HG03571 (cell line): ENCODE results near the gene GRID2IP.

Source experiments
- ATAC-seq: cut with Tn5 transposase; IDR thresholded peaks from one replicate; pipeline ENCODE4 v1.9.1; 2021; ENCODE audit not compliant: unreplicated experiment

GRID2IP gene

GRCh38 chr7:6563936-6564770 lies 12.9 kb upstream of the GRID2IP start:
- ATAC-seq, result no peak

- no peak for ATAC-seq
Measured at GRCh38 chr7:6562106-6562505, 10.8 kb upstream of the GRID2IP start.

- ATAC-seq, result no peak
Measured at GRCh38 chr7:6559896-6560295, 8.6 kb upstream of the GRID2IP start.

GRCh38 chr7:6558837-6559236 lies 7.6 kb upstream of the GRID2IP start:
- no peak for ATAC-seq

GRCh38 chr7:6556196-6556595 lies 4.9 kb upstream of the GRID2IP start:
- ATAC-seq, result no peak

- ATAC-seq, result no peak
Measured at GRCh38 chr7:6554848-6555247, 3.6 kb upstream of the GRID2IP start.

- no peak for ATAC-seq
Measured at GRCh38 chr7:6553448-6554044, 2.3 kb upstream of the GRID2IP start.

- no peak for ATAC-seq
Measured at GRCh38 chr7:6547400-6547799, 3.9 kb downstream of the GRID2IP start.

GRCh38 chr7:6546498-6547251 lies 4.6 kb downstream of the GRID2IP start:
- no peak for ATAC-seq

- ATAC-seq, result no peak
Measured at GRCh38 chr7:6545398-6546126, 5.7 kb downstream of the GRID2IP start.

- no peak for ATAC-seq
Measured at GRCh38 chr7:6542368-6542767, 8.9 kb downstream of the GRID2IP start.

GRCh38 chr7:6536262-6537260 lies 14.7 kb downstream of the GRID2IP start:
- ATAC-seq, result no peak

GRCh38 chr7:6533893-6534495 lies 17.3 kb downstream of the GRID2IP start:
- ATAC-seq, result no peak

GRCh38 chr7:6532516-6532915 lies 18.7 kb downstream of the GRID2IP start:
- ATAC-seq, result no peak

GRCh38 chr7:6531492-6532279 lies 19.6 kb downstream of the GRID2IP start:
- no peak for ATAC-seq

- ATAC-seq, result no peak
Measured at GRCh38 chr7:6530626-6531491, 20.4 kb downstream of the GRID2IP start.

- no peak for ATAC-seq
Measured at GRCh38 chr7:6529643-6530042, 21.6 kb downstream of the GRID2IP start.
